Measurements from ENCODE around the gene C6orf118. TPM values are rescaled to one million over a fixed set of nuclear protein-coding genes. Genes with fewer than 3 reads are reported as not detected.

Gene C6orf118
- total RNA-seq = under 1 TPM in 1 of 2 donors, not detected in 1; 0.52 TPM

- WGBS, 2 donors = 5 to 6% methylated on average over 34 to 35 of the region's 35 CpGs
- peak in 2 of 4 donors; percentile 28 to 29 for DNase-seq
- TF ChIP-seq POLR2A (IDR thresholded peaks at IDR 0.05) = no peak
- no peak for TF ChIP-seq CTCF (IDR thresholded peaks at IDR 0.05)
- Histone ChIP-seq H3K27me3 (peaks cover 0 to 5% of the 10 kb centered on the region in 2 donors), H3K4me3 (no peak within 1 kb of the TSS), H3K9me3 (no peaks in the 10 kb centered on the region), H3K4me1 (peaks cover 8% of the 10 kb centered on the region), H3K27ac (no peak within 1 kb of the TSS), H3K36me3 (replicated peaks in 1 of 2; ENCODE audit: insufficient read depth in 1 of 2, low read depth in 2 of 2) (no peaks in the 10 kb centered on the region)
- peak; percentile 56 for ATAC-seq
- intact Hi-C loops (cut with DNase I) = no loop called here
These were observed at the start of gene C6orf118 for GRCh38 chr6:165308926-165309731. TSS of gene C6orf118 (minus strand) at chr6:165309605. CDS start at chr6:165309586, 19 bp downstream.

- Histone ChIP-seq H3K9me3 (peaks cover 0 to 7% (median 0%) of the 10 kb centered on the region in 3 donors), H3K4me1 (no peaks in the 10 kb centered on the region), H3K27me3 (no peaks in the 10 kb centered on the region), H3K36me3 (replicated peaks in 1 of 2; ENCODE audit: insufficient read depth in 1 of 2, low read depth in 2 of 2) (no peaks in the 10 kb centered on the region), H3K4me3 (no peak overlapping the region), H3K27ac (no peak overlapping the region)
- ATAC-seq = no peak
- 42 to 47% methylated on average over 4 of the region's 4 CpGs for WGBS, 2 donors
- DNase-seq = no peak
- intact Hi-C loops (cut with DNase I) = no loop called here
- TF ChIP-seq POLR2A (IDR thresholded peaks at IDR 0.05) = no peak
- TF ChIP-seq CTCF (IDR thresholded peaks at IDR 0.05) = no peak
These were observed 36.3 kb upstream of the C6orf118 start for GRCh38 chr6:165345700-165346099.

- WGBS, 2 donors = 50 to 51% methylated on average over 5 of the region's 5 CpGs
- Histone ChIP-seq H3K27ac (no peak overlapping the region), H3K4me1 (no peaks in the 10 kb centered on the region), H3K27me3 (no peaks in the 10 kb centered on the region), H3K4me3 (no peak overlapping the region), H3K36me3 (replicated peaks in 1 of 2; ENCODE audit: insufficient read depth in 1 of 2, low read depth in 2 of 2) (no peaks in the 10 kb centered on the region), H3K9me3 (no peaks in the 10 kb centered on the region)
- intact Hi-C loops (cut with DNase I) = no loop called here
- ATAC-seq = no peak
- no peak for DNase-seq
- TF ChIP-seq POLR2A (IDR thresholded peaks at IDR 0.05) (no peak), CTCF (IDR thresholded peaks at IDR 0.05) (no peak)
These were observed 31.1 kb upstream of the C6orf118 start for GRCh38 chr6:165340532-165340931.

GRCh38 chr6:165325609-165326008, 16.2 kb upstream of the C6orf118 start:
- Histone ChIP-seq H3K4me3 (no peak overlapping the region), H3K4me1 (no peaks in the 10 kb centered on the region), H3K27me3 (no peaks in the 10 kb centered on the region), H3K9me3 (peaks cover 0 to 4% (median 0%) of the 10 kb centered on the region in 3 donors), H3K27ac (no peak overlapping the region), H3K36me3 (replicated peaks in 1 of 2; ENCODE audit: insufficient read depth in 1 of 2, low read depth in 2 of 2) (no peaks in the 10 kb centered on the region)
- ATAC-seq = no peak
- no peak for TF ChIP-seq CTCF (IDR thresholded peaks at IDR 0.05)
- no peak for TF ChIP-seq POLR2A (IDR thresholded peaks at IDR 0.05)
- WGBS, 2 donors = 65 to 69% methylated on average over 7 of the region's 7 CpGs
- intact Hi-C loops (cut with DNase I) = no loop called here
- no peak for DNase-seq

Measured in body of pancreas (tissue), 4 donors.